Measurements from ENCODE around the gene SCYGR4. TPM values are rescaled to one million over a fixed set of nuclear protein-coding genes. Genes with fewer than 3 reads are reported as not detected.

The SCYGR4 gene
- total RNA-seq, 1 donor from 2014 or later = not detected

GRCh38 chr2:227626580-227627151, 9.4 kb downstream of the SCYGR4 start:
- H3K27ac ChIP-seq = no peak overlapping the region
- intact Hi-C loops (cut with DNase I) = no loop called here
- DNase-seq (ENCODE audit: low spot score in 2 of 2) = no peak

GRCh38 chr2:227627769-227628168, 10.5 kb downstream of the SCYGR4 start:
- no peak for TF ChIP-seq CTCF (IDR thresholded peaks at IDR 0.05)
- H3K4me1 ChIP-seq = no peaks in the 10 kb centered on the region
- H3K27ac ChIP-seq = no peak overlapping the region
- no peaks in the 10 kb centered on the region for H3K36me3 ChIP-seq
- DNase-seq (ENCODE audit: low spot score in 2 of 2) = no peak
- H3K9me3 ChIP-seq = no peaks in the 10 kb centered on the region
- no peaks in the 10 kb centered on the region for H3K27me3 ChIP-seq
- intact Hi-C loops (cut with DNase I) = no loop called here
- no peak overlapping the region for H3K4me3 ChIP-seq

More at GRCh38 chr2:227626580-227627151, 9.4 kb downstream of the SCYGR4 start:
- no peaks in the 10 kb centered on the region for H3K36me3 ChIP-seq
- no peak for TF ChIP-seq CTCF (IDR thresholded peaks at IDR 0.05)
- no peaks in the 10 kb centered on the region for H3K27me3 ChIP-seq
- H3K4me1 ChIP-seq = no peaks in the 10 kb centered on the region
- H3K4me3 ChIP-seq = no peak overlapping the region
- H3K9me3 ChIP-seq = no peaks in the 10 kb centered on the region

GRCh38 chr2:227629435-227629834, 12.1 kb downstream of the SCYGR4 start:
- Histone ChIP-seq H3K27me3 (no peaks in the 10 kb centered on the region), H3K4me3 (no peak overlapping the region), H3K9me3 (no peaks in the 10 kb centered on the region), H3K27ac (no peak overlapping the region), H3K4me1 (no peaks in the 10 kb centered on the region), H3K36me3 (no peaks in the 10 kb centered on the region)
- intact Hi-C loops (cut with DNase I) = no loop called here
- no peak for TF ChIP-seq CTCF (IDR thresholded peaks at IDR 0.05)
- DNase-seq (ENCODE audit: low spot score in 2 of 2) = no peak

- Histone ChIP-seq H3K27ac (no peak overlapping the region), H3K27me3 (no peaks in the 10 kb centered on the region), H3K36me3 (no peaks in the 10 kb centered on the region), H3K9me3 (no peaks in the 10 kb centered on the region), H3K4me1 (no peaks in the 10 kb centered on the region), H3K4me3 (no peak overlapping the region)
- no peak for TF ChIP-seq CTCF (IDR thresholded peaks at IDR 0.05)
- intact Hi-C loops (cut with DNase I) = no loop called here
- no peak for DNase-seq (ENCODE audit: low spot score in 2 of 2)
Observed at GRCh38 chr2:227630322-227630721, 13.0 kb downstream of the SCYGR4 start.

- Histone ChIP-seq H3K4me3 (no peak overlapping the region), H3K27ac (no peak overlapping the region), H3K4me1 (no peaks in the 10 kb centered on the region), H3K9me3 (no peaks in the 10 kb centered on the region), H3K27me3 (no peaks in the 10 kb centered on the region), H3K36me3 (no peaks in the 10 kb centered on the region)
- TF ChIP-seq CTCF (IDR thresholded peaks at IDR 0.05) = no peak
- no peak for DNase-seq (ENCODE audit: low spot score in 2 of 2)
- intact Hi-C loops (cut with DNase I) = no loop called here
Observed at GRCh38 chr2:227632827-227633226, 15.5 kb downstream of the SCYGR4 start.

GRCh38 chr2:227634201-227634600, 16.9 kb downstream of the SCYGR4 start:
- no peak for TF ChIP-seq CTCF (IDR thresholded peaks at IDR 0.05)
- no peak for DNase-seq (ENCODE audit: low spot score in 2 of 2)
- Histone ChIP-seq H3K9me3 (no peaks in the 10 kb centered on the region), H3K27me3 (no peaks in the 10 kb centered on the region), H3K27ac (no peak overlapping the region), H3K36me3 (no peaks in the 10 kb centered on the region), H3K4me1 (no peaks in the 10 kb centered on the region), H3K4me3 (no peak overlapping the region)
- intact Hi-C loops (cut with DNase I) = no loop called here
